Tibial artery (tissue), 4 donors: ENCODE data around the gene EVI2B.

ENCODE experiments used
- DNase-seq, 2 donors: peaks; one replicate each; pipeline ENCODE4 v3.0.0-alpha.2; 2019
- H3K27ac ChIP-seq, 2 donors: fragments of 200-600 bp; sonication (generic) in 1 of 2; 1 replicate in 1 of 2; 2 replicates in 1 of 2; pipeline ENCODE4 v1.5.1; 2018 to 2019; ENCODE audit warnings: mild to moderate bottlenecking in 1 of 2
- H3K27me3 ChIP-seq, 2 donors: fragments of 200-600 bp; sonication (generic) in 1 of 2; one replicate each; pipeline versions ENCODE4 v1.5.1 to v1.6.0; 2016 to 2019
- H3K36me3 ChIP-seq, 3 donors: fragments of 200-600 bp; sonication (generic) in 2 of 3; one replicate each; pipeline ENCODE4 v1.5.1; 2016 to 2019; ENCODE audit warnings: mild to moderate bottlenecking in 2 of 3
- H3K4me1 ChIP-seq, 4 donors: fragments of 200-600 bp; sonication (generic) in 2 of 4; 1 replicate in 3 of 4; 2 replicates in 1 of 4; pipeline ENCODE4 v1.5.1; 2016 to 2019
- H3K4me3 ChIP-seq, 2 donors: fragments of 200-600 bp; sonication (generic) in 1 of 2; 1 replicate in 1 of 2; 2 replicates in 1 of 2; pipeline ENCODE4 v1.5.1; 2018 to 2019; ENCODE audit warnings: mild to moderate bottlenecking in 2 of 2
- H3K9me3 ChIP-seq, 3 donors: fragments of 200-600 bp; sonication (generic) in 1 of 3; one replicate each; pipeline ENCODE4 v1.5.1; 2016 to 2019
- intact Hi-C: fragments of 100-400 bp; cut with DNase I; formaldehyde crosslinking; loops from one replicate; pipeline ENCODE4 v1.15.0; 2023; ENCODE audit warnings: low total_unique reads
- TF ChIP-seq, protein P1 (sequence below), 2 experiments: fragments of 200-600 bp in 1 of 2; fragments of 450-650 bp in 1 of 2; IDR thresholded peaks; one replicate each; pipeline ENCODE4 v1.5.1; 2017 to 2019; ENCODE audit warnings: antibody characterized with exemption in 2 of 2, mild to moderate bottlenecking in 1 of 2, moderate library complexity in 1 of 2

Gene EVI2B

DNA sequence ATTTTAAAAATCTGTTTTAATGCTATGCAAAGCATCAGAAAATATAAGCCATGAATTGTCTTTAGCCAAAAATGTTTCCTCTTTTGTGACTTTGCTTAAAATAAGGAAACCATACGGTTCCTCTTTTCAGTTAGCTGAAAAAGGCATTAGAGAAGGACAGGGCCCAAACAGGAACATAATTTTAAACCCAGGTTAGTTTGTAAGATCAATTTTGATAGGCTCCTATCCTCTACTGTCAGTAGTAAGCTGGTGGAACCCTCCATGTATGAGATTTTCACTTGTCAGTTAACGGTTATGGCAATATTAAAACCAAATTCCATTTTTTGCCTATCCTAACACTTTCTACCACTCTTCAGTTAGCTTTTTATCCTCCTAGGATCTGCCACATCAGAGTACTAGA, 4.3 kb downstream of the EVI2B start:
- H3K27ac ChIP-seq, result no peak overlapping the region
- TF ChIP-seq, protein P1, sequence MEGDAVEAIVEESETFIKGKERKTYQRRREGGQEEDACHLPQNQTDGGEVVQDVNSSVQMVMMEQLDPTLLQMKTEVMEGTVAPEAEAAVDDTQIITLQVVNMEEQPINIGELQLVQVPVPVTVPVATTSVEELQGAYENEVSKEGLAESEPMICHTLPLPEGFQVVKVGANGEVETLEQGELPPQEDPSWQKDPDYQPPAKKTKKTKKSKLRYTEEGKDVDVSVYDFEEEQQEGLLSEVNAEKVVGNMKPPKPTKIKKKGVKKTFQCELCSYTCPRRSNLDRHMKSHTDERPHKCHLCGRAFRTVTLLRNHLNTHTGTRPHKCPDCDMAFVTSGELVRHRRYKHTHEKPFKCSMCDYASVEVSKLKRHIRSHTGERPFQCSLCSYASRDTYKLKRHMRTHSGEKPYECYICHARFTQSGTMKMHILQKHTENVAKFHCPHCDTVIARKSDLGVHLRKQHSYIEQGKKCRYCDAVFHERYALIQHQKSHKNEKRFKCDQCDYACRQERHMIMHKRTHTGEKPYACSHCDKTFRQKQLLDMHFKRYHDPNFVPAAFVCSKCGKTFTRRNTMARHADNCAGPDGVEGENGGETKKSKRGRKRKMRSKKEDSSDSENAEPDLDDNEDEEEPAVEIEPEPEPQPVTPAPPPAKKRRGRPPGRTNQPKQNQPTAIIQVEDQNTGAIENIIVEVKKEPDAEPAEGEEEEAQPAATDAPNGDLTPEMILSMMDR (IDR thresholded peaks at IDR 0.05), result no peak
- no peak overlapping the region for H3K4me3 ChIP-seq
- peaks cover 0 to 6% (median 0%) of the 10 kb centered on the region in 3 donors for H3K36me3 ChIP-seq
- no peaks in the 10 kb centered on the region for H3K9me3 ChIP-seq
- intact Hi-C loops, result no loop called here
- no peaks in the 10 kb centered on the region for H3K27me3 ChIP-seq
- no peak for DNase-seq
- H3K4me1 ChIP-seq, result no peaks in the 10 kb centered on the region

DNA sequence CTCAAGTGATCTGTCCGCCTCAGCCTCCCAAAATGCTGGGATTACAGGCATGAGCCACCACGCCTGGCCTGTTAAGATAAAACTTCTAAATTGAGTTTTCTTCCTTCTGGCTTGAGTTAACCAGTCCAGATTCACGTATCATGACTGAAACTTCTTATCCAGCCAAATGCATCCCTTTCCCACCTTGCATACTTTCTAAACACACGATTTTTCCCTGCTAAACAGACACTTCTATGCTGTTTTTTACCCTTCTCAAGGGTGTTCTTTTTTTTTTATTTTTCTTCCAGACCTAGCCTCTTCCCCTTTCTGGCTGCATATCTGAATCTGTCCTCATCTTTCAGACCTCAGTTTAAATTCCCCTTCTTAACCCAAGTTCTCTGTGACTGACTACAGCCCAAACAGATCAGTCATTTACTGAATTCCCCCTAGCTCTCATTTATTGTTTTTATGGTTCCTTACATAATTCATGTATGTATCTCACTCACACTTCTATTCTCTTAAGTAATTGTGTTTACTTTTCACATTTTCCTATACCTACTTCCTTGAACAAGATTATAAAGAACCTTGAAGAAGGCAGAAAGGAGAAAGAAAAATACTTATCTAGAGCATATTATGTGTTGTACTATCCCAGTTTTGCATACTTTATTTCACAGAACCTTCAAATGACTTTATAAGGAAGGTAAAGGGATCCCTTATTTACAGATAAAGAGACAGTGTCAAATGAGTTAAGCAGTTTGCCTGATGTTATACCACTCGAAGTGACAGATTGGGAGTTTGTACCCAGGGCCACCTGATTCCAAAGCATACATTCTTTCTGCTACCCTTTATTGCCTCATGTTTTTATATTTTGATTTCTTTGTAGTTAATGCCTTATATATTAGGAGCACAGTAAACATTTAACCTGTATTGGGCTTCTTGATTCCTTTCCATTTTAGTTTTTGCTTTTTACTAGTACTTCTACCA, 5.2 kb downstream of the EVI2B start:
- Histone ChIP-seq H3K27me3 (no peaks in the 10 kb centered on the region), H3K9me3 (no peaks in the 10 kb centered on the region), H3K4me3 (no peak overlapping the region), H3K36me3 (peaks cover 0 to 6% (median 0%) of the 10 kb centered on the region in 3 donors), H3K27ac (no peak overlapping the region), H3K4me1 (no peaks in the 10 kb centered on the region)
- intact Hi-C loops, result no loop called here
- TF ChIP-seq, protein P1 (IDR thresholded peaks at IDR 0.05), result no peak
- no peak for DNase-seq

DNA sequence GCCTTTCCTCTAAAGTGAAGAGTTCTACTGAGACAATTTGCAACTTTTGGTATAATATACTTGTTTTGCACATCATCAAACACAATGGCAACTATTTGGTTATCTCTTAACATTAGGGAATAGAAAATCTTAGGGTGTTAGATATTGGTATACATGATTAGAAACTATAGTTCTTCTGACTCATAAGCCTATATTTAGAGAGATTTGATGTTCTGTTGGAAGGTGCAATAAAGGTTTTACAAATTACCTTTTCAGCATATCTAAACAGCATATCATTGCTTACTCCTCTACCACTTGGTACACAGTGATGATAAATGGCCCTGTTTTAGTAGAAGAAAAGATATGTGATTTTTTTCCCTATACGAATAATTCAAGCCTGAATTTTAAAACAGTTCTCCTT, 6.2 kb downstream of the EVI2B start:
- H3K27me3 ChIP-seq, result no peaks in the 10 kb centered on the region
- H3K4me3 ChIP-seq, result no peak overlapping the region
- no peaks in the 10 kb centered on the region for H3K4me1 ChIP-seq
- no peak for DNase-seq
- H3K27ac ChIP-seq, result no peak overlapping the region
- peaks cover 0 to 6% (median 0%) of the 10 kb centered on the region in 3 donors for H3K36me3 ChIP-seq
- no peaks in the 10 kb centered on the region for H3K9me3 ChIP-seq
- intact Hi-C loops, result no loop called here
- TF ChIP-seq, protein P1 (IDR thresholded peaks at IDR 0.05), result no peak

GRCh38 chr17:31299624-31300023, 14.2 kb downstream of the EVI2B start:
- Histone ChIP-seq H3K27me3 (no peaks in the 10 kb centered on the region), H3K9me3 (no peaks in the 10 kb centered on the region), H3K4me3 (no peak overlapping the region), H3K4me1 (no peaks in the 10 kb centered on the region), H3K36me3 (no peaks in the 10 kb centered on the region), H3K27ac (no peak overlapping the region)
- intact Hi-C loops, result no loop called here
- no peak for DNase-seq
- TF ChIP-seq, protein P1 (IDR thresholded peaks at IDR 0.05), result no peak

GRCh38 chr17:31297090-31297489, 16.8 kb downstream of the EVI2B start, which contains the start of gene OMG:
Gene OMG (minus strand): TSS chr17:31297239. CDS start chr17:31296331, 908 bp downstream.
- no peaks in the 10 kb centered on the region for H3K36me3 ChIP-seq
- no peak within 1 kb of the TSS for H3K27ac ChIP-seq
- intact Hi-C loops, result no loop called here
- H3K27me3 ChIP-seq, result no peaks in the 10 kb centered on the region
- H3K4me1 ChIP-seq, result no peaks in the 10 kb centered on the region
- no peak within 1 kb of the TSS for H3K4me3 ChIP-seq
- no peak for DNase-seq
- TF ChIP-seq, protein P1 (IDR thresholded peaks at IDR 0.05), result no peak
- H3K9me3 ChIP-seq, result no peaks in the 10 kb centered on the region
